Natural killer cell treated with Interleukin-12 subunit alpha and Interleukin-12 subunit beta and Interleukin-15 and Interleukin-18, amount 100 ng/mL, for 72 hours (primary cell): Measurements from ENCODE around the gene CHCHD3. TPM values are rescaled to one million over a fixed set of nuclear protein-coding genes. Genes with fewer than 3 reads are reported as not detected.
A peak's percentile ranks its signal among the peaks of the same experiment; 100 is the strongest.

Experiments used
- ATAC-seq, 2 donors: fragments of 150-1000 bp; cut with Tn5 transposase in 1 of 2; sonication (Bioruptor Pico), chemical (Tn5 transposase) in 1 of 2; 2 replicates each; pipeline ENCODE4 v1.10.0; 2021
- DNase-seq: peaks from one replicate; pipeline ENCODE4 v3.0.0; 2022; ENCODE audit warnings: low spot score
- H3K27ac Mint-ChIP-seq, 2 donors: 1 replicate in 1 of 2; 2 replicates in 1 of 2; pipeline ENCODE4 v1.8.0; 2022; ENCODE audit warnings: mixed read lengths in 2 of 2, mild to moderate bottlenecking in 1 of 2, moderate library complexity in 1 of 2
- H3K27me3 Mint-ChIP-seq, 2 donors: 1 replicate in 1 of 2; 2 replicates in 1 of 2; pipeline ENCODE4 v1.8.0; 2022; ENCODE audit warnings: mixed read lengths in 2 of 2
- H3K36me3 Mint-ChIP-seq: one replicate; pipeline ENCODE4 v1.8.0; 2022; ENCODE audit warnings: mixed read lengths
- H3K4me1 Mint-ChIP-seq, 2 donors: 1 replicate in 1 of 2; 2 replicates in 1 of 2; pipeline ENCODE4 v1.8.0; 2022; ENCODE audit warnings: low read depth in 2 of 2, mixed read lengths in 2 of 2, mild to moderate bottlenecking in 1 of 2
- H3K4me3 Mint-ChIP-seq: one replicate; pipeline ENCODE4 v1.8.0; 2022; ENCODE audit warnings: mixed read lengths
- H3K9me3 Mint-ChIP-seq: 2 replicates; pipeline ENCODE4 v1.8.0; 2022; ENCODE audit warnings: mixed read lengths
- total RNA-seq, 2 donors: library from RNA; stranded (reverse); gene quantifications; one replicate each; pipeline ENCODE4 v1.2.3, GENCODE V29; 2022

Gene CHCHD3
- 10 to 100 TPM; 58.8 to 96.1 TPM for total RNA-seq

GRCh38 chr7:133081599-133082389, at the start of gene CHCHD3:
Gene CHCHD3 (minus strand): TSS chr7:133082090. CDS start chr7:133081937, 153 bp downstream.
- H3K4me1 Mint-ChIP-seq = peaks cover 5 to 16% of the 10 kb centered on the region in 2 donors
- peak; percentile 97 for DNase-seq

DNA sequence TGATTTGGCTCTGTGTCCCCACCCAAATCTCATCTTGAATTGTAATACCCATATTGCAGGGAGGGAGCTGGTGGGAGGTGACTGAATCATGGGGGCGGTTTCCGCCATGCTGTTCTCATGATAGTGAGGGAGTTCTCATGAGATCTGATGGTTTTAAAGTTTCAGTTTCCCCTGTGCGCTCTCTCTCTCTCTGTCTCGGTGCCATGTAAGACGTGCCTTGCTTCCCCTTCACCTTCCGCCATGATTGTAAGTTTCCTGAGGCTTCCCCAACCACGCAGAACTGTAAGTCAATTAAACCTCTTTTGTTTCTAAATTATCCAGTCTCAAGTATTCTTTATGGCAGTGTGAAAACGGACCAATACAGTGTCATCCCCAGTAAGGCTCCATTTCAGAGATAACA, 48.3 kb upstream of the CHCHD3 start:
- H3K36me3 Mint-ChIP-seq = no peaks in the 10 kb centered on the region
- H3K9me3 Mint-ChIP-seq = peaks cover 3% of the 10 kb centered on the region
- ATAC-seq (no peak), DNase-seq (no peak)
- H3K4me1 Mint-ChIP-seq = no peaks in the 10 kb centered on the region
- peaks cover 17 to 27% of the 10 kb centered on the region in 2 donors for H3K27me3 Mint-ChIP-seq
- H3K27ac Mint-ChIP-seq = no peak overlapping the region
- no peak overlapping the region for H3K4me3 Mint-ChIP-seq

More at GRCh38 chr7:133081599-133082389, at the start of gene CHCHD3:
- Mint-ChIP-seq H3K36me3 (peaks cover 6% of the 10 kb centered on the region), H3K9me3 (no peaks in the 10 kb centered on the region), H3K4me3 (peak within 1 kb of the TSS; percentile 98), H3K27me3 (peaks cover 6% of the 10 kb centered on the region in 2 donors), H3K27ac (peak within 1 kb of the TSS; percentile 85 to 90)
- peak; percentile 100 for ATAC-seq

GRCh38 chr7:133126422-133126821, 44.5 kb upstream of the CHCHD3 start:
- Mint-ChIP-seq H3K4me1 (no peaks in the 10 kb centered on the region), H3K27ac (no peak overlapping the region), H3K36me3 (no peaks in the 10 kb centered on the region), H3K4me3 (no peak overlapping the region), H3K27me3 (peaks cover 17 to 20% of the 10 kb centered on the region in 2 donors), H3K9me3 (peaks cover 3% of the 10 kb centered on the region)
- ATAC-seq (no peak), DNase-seq (no peak)

DNA sequence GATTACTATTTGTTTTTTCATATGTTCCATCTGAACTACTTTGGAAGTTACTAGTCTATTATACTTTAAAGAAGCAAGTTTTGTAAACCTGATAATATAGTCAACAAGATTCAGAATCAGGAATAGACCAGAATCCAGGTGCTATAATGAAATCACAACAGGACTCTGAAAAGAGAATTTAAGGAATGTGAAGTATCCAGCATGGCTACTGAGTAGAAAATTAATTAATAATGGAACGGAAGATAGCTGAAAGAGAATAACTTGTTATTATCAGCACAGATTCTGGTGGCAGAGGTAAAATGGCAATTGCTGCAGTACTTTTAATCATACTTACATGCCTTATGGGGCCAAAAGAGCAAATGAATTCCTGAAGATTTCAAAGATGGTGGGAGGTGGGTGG, 43.1 kb upstream of the CHCHD3 start:
- H3K27ac Mint-ChIP-seq = no peak overlapping the region
- H3K4me1 Mint-ChIP-seq = no peaks in the 10 kb centered on the region
- H3K36me3 Mint-ChIP-seq = no peaks in the 10 kb centered on the region
- ATAC-seq = no peak
- H3K9me3 Mint-ChIP-seq = no peaks in the 10 kb centered on the region
- H3K27me3 Mint-ChIP-seq = peaks cover 21 to 23% of the 10 kb centered on the region in 2 donors
- no peak overlapping the region for H3K4me3 Mint-ChIP-seq
- DNase-seq = no peak

GRCh38 chr7:133121175-133121844, 39.4 kb upstream of the CHCHD3 start:
- ATAC-seq = no peak
- DNase-seq = no peak
- H3K36me3 Mint-ChIP-seq = no peaks in the 10 kb centered on the region
- H3K4me1 Mint-ChIP-seq = no peaks in the 10 kb centered on the region
- H3K27ac Mint-ChIP-seq = no peak overlapping the region
- H3K9me3 Mint-ChIP-seq = no peaks in the 10 kb centered on the region
- peaks cover 18 to 19% of the 10 kb centered on the region in 2 donors for H3K27me3 Mint-ChIP-seq
- no peak overlapping the region for H3K4me3 Mint-ChIP-seq

DNA sequence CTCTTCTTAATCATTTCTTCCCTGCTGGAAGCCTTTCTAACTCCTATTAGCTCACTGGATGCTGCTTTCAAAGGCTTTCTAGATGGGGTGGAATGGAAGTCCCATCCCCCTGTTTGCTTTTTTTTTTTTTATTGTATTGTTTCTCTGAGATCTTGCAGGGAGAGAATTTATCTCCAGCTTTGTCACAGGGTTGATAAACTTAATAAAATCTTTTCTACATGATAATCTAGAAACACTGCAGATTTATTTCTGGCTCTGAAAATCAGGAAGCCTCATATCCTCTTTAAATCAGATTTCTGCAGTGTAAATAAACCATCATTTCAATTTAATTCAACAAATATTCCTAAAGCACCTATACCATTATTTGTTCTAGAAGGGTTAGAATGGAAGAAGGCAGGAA, 37.2 kb upstream of the CHCHD3 start:
- no peaks in the 10 kb centered on the region for H3K36me3 Mint-ChIP-seq
- no peak for DNase-seq
- H3K4me3 Mint-ChIP-seq = no peak overlapping the region
- H3K9me3 Mint-ChIP-seq = no peaks in the 10 kb centered on the region
- no peak for ATAC-seq
- no peak overlapping the region for H3K27ac Mint-ChIP-seq
- no peaks in the 10 kb centered on the region for H3K4me1 Mint-ChIP-seq
- peaks cover 18 to 20% of the 10 kb centered on the region in 2 donors for H3K27me3 Mint-ChIP-seq

- Mint-ChIP-seq H3K4me3 (no peak overlapping the region), H3K9me3 (no peaks in the 10 kb centered on the region), H3K27ac (no peak overlapping the region), H3K27me3 (peaks cover 22 to 27% of the 10 kb centered on the region in 2 donors), H3K36me3 (no peaks in the 10 kb centered on the region), H3K4me1 (no peaks in the 10 kb centered on the region)
- DNase-seq (no peak), ATAC-seq (peak in 1 of 2 donors; percentile 17)
Observed at GRCh38 chr7:133118261-133118660, 36.4 kb upstream of the CHCHD3 start.

- no peak for ATAC-seq
- Mint-ChIP-seq H3K4me3 (no peak overlapping the region), H3K27me3 (peaks cover 27 to 35% of the 10 kb centered on the region in 2 donors), H3K27ac (no peak overlapping the region), H3K9me3 (no peaks in the 10 kb centered on the region), H3K4me1 (no peaks in the 10 kb centered on the region), H3K36me3 (no peaks in the 10 kb centered on the region)
- DNase-seq = no peak
Observed at GRCh38 chr7:133117452-133117851, 35.6 kb upstream of the CHCHD3 start.

- no peak for ATAC-seq
- H3K27me3 Mint-ChIP-seq = peaks cover 25% of the 10 kb centered on the region in 2 donors
- DNase-seq = no peak
- H3K4me1 Mint-ChIP-seq = no peaks in the 10 kb centered on the region
- no peaks in the 10 kb centered on the region for H3K9me3 Mint-ChIP-seq
- no peak overlapping the region for H3K4me3 Mint-ChIP-seq
- H3K36me3 Mint-ChIP-seq = no peaks in the 10 kb centered on the region
- H3K27ac Mint-ChIP-seq = no peak overlapping the region
Observed at GRCh38 chr7:133115596-133115995, 33.7 kb upstream of the CHCHD3 start.

DNA sequence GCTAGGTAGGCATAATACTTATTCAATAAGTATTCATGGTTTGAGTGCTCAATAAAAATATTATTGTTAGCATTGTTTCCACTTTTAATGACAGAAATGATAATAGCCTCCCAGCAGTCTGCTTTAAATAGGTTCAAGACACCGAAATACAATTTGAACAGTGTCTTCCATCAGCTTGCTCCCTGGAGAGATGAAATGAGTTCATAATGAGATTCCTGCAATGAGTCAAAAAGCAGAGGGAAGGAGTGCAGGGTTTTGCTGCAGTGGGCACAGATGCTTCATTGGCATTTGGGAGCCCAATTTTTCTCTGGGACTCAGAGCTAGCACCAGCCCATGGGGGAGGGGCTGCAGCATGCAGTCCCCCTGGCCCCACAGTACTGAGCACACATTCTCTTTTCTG, 32.6 kb upstream of the CHCHD3 start:
- no peak overlapping the region for H3K4me3 Mint-ChIP-seq
- H3K36me3 Mint-ChIP-seq = no peaks in the 10 kb centered on the region
- no peaks in the 10 kb centered on the region for H3K4me1 Mint-ChIP-seq
- H3K9me3 Mint-ChIP-seq = no peaks in the 10 kb centered on the region
- DNase-seq (no peak), ATAC-seq (no peak)
- no peak overlapping the region for H3K27ac Mint-ChIP-seq
- H3K27me3 Mint-ChIP-seq = peaks cover 25 to 31% of the 10 kb centered on the region in 2 donors

DNA sequence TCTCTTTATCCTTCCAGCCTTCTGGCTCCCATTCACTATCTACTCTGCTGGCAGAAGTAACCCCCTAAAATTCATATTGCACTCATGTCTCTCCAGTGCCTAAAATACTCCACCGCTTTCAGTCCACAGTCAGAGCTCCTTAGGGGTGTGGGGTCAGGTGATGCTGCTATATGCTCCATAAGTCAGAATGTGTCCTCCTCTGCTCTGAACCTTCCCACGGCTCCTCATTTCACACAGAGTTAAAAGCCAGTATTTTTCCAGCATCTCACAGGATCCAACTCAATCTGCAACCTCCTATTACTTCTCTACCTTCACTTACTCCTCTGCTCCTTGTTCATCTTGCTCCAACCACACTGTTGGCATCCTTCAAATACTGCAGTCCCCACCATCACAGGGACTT, 31.1 kb upstream of the CHCHD3 start:
- DNase-seq = no peak
- Mint-ChIP-seq H3K27me3 (peaks cover 36 to 46% of the 10 kb centered on the region in 2 donors), H3K4me3 (no peak overlapping the region), H3K9me3 (peaks cover 3% of the 10 kb centered on the region), H3K4me1 (no peaks in the 10 kb centered on the region), H3K36me3 (no peaks in the 10 kb centered on the region), H3K27ac (no peak overlapping the region)
- no peak for ATAC-seq

GRCh38 chr7:133112335-133112734, 30.4 kb upstream of the CHCHD3 start:
- Mint-ChIP-seq H3K4me1 (no peaks in the 10 kb centered on the region), H3K9me3 (peaks cover 3% of the 10 kb centered on the region), H3K36me3 (no peaks in the 10 kb centered on the region), H3K27me3 (peaks cover 41 to 51% of the 10 kb centered on the region in 2 donors), H3K4me3 (no peak overlapping the region), H3K27ac (no peak overlapping the region)
- DNase-seq (no peak), ATAC-seq (no peak)

DNA sequence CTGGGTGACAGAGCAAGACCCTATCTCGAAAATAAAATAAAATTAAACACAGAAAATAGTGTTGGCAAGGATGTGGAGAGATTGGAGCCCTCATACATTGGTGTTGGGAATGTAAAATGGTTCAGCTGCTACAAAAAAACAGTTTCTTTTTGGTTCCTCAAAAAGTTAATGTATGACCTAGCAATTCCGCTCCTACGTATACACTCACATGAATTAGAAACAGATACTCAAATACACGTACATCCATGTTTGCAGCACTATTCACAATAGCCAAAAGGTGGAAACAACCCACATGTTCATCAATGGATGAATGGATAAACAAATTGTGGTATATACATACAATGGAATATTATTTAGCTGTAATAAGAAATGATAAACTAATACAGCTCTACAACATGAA, 28.4 kb upstream of the CHCHD3 start:
- no peak overlapping the region for H3K27ac Mint-ChIP-seq
- no peaks in the 10 kb centered on the region for H3K4me1 Mint-ChIP-seq
- no peak for DNase-seq
- peaks cover 44 to 56% of the 10 kb centered on the region in 2 donors for H3K27me3 Mint-ChIP-seq
- no peaks in the 10 kb centered on the region for H3K36me3 Mint-ChIP-seq
- H3K9me3 Mint-ChIP-seq = peaks cover 3% of the 10 kb centered on the region
- no peak overlapping the region for H3K4me3 Mint-ChIP-seq
- ATAC-seq = no peak

- no peaks in the 10 kb centered on the region for H3K4me1 Mint-ChIP-seq
- peaks cover 3% of the 10 kb centered on the region for H3K9me3 Mint-ChIP-seq
- no peak overlapping the region for H3K27ac Mint-ChIP-seq
- no peak for ATAC-seq
- no peaks in the 10 kb centered on the region for H3K36me3 Mint-ChIP-seq
- H3K27me3 Mint-ChIP-seq = peaks cover 41 to 56% of the 10 kb centered on the region in 2 donors
- no peak overlapping the region for H3K4me3 Mint-ChIP-seq
- DNase-seq = no peak
Observed at GRCh38 chr7:133109816-133110215, 27.9 kb upstream of the CHCHD3 start.
